Right forelimb (tissue), 1 donor: ENCODE measurements around the gene LRRC34.

Experiments
- DNase-seq: peaks from one replicate; pipeline ENCODE4 v3.0.0-alpha.2; 2018

Gene LRRC34

GRCh38 chr3:169813278-169813677 lies 574 bp upstream of the LRRC34 start:
- DNase-seq: peak; percentile 46

- no peak for DNase-seq
These were observed 923 bp downstream of the LRRC34 start for GRCh38 chr3:169811631-169812331.

- no peak for DNase-seq
These were observed 3.4 kb downstream of the LRRC34 start for GRCh38 chr3:169809230-169809795.

GRCh38 chr3:169804681-169805080 lies 8.0 kb downstream of the LRRC34 start:
- DNase-seq: no peak

GRCh38 chr3:169792359-169792758 lies 20.3 kb downstream of the LRRC34 start:
- DNase-seq: no peak

- DNase-seq: no peak
These were observed 21.8 kb downstream of the LRRC34 start for GRCh38 chr3:169790687-169791429.

- no peak for DNase-seq
These were observed 22.5 kb downstream of the LRRC34 start for GRCh38 chr3:169790219-169790618.

- no peak for DNase-seq
These were observed 24.9 kb downstream of the LRRC34 start for GRCh38 chr3:169787791-169788190.

- no peak for DNase-seq
These were observed 25.6 kb downstream of the LRRC34 start for GRCh38 chr3:169787120-169787519.

GRCh38 chr3:169781209-169781855 lies 31.4 kb downstream of the LRRC34 start:
- DNase-seq: no peak

- DNase-seq: no peak
These were observed 32.0 kb downstream of the LRRC34 start for GRCh38 chr3:169780742-169781141.

- no peak for DNase-seq
These were observed 34.9 kb downstream of the LRRC34 start for GRCh38 chr3:169777822-169778221.

- no peak for DNase-seq
These were observed 38.5 kb downstream of the LRRC34 start for GRCh38 chr3:169774186-169774585.

GRCh38 chr3:169772897-169773816 lies 39.5 kb downstream of the LRRC34 start, which contains the start of gene MYNN:
Gene MYNN (plus strand): TSS chr3:169773396. CDS start chr3:169774296, 900 bp downstream.
- peak; percentile 97 for DNase-seq

GRCh38 chr3:169772305-169772896 lies 40.3 kb downstream of the LRRC34 start:
- DNase-seq: no peak

GRCh38 chr3:169771497-169772304 lies 41.0 kb downstream of the LRRC34 start:
- peak; percentile 81 for DNase-seq

GRCh38 chr3:169769287-169770181 lies 43.2 kb downstream of the LRRC34 start, which contains the start of gene ACTRT3:
Gene ACTRT3 (minus strand): TSS chr3:169769561. CDS start chr3:169769520, 41 bp downstream.
- peak; percentile 88 for DNase-seq

GRCh38 chr3:169764882-169765612 lies 47.7 kb downstream of the LRRC34 start, which contains the start of gene TERC:
Gene TERC (minus strand): TSS chr3:169765060.
- DNase-seq: peak; percentile 96
